Neural cell (in vitro differentiated cells): ENCODE results near the gene SPATA4. TPM values are rescaled to one million over a fixed set of nuclear protein-coding genes. Genes with fewer than 3 reads are reported as not detected.

Source experiments
- H2AFZ ChIP-seq: fragments of 200-600, 300-800 bp; sonication (generic), shearing (Covaris generic); 2 replicates; pipeline ENCODE4 v1.6.0; 2014; ENCODE audit warnings: low read depth, mild to moderate bottlenecking, antibody characterized with exemption, low read length, moderate library complexity
- H3F3A ChIP-seq: fragments of 200-600 bp; shearing (Covaris generic); 2 replicates; pipeline ENCODE4 v1.6.1; 2016; ENCODE audit warnings: mild to moderate bottlenecking, moderate library complexity, mixed read lengths, antibody characterized with exemption, low read length; ENCODE audit not compliant: insufficient read depth, poor library complexity, severe bottlenecking
- H3K27ac ChIP-seq: fragments of 200-600, 300-800 bp; sonication (generic), shearing (Covaris generic); 2 replicates; pipeline ENCODE4 v1.5.1; 2014; ENCODE audit warnings: mild to moderate bottlenecking, low read length, moderate library complexity
- H3K27me3 ChIP-seq: fragments of 300-800, 200-600 bp; sonication (generic), shearing (Covaris generic); 2 replicates; pipeline ENCODE4 v1.6.0; 2014; ENCODE audit warnings: mild to moderate bottlenecking, low read depth, low read length, moderate library complexity; ENCODE audit not compliant: insufficient read depth
- H3K36me3 ChIP-seq: fragments of 300-800, 200-600 bp; sonication (generic), shearing (Covaris generic); 2 replicates; pipeline ENCODE4 v1.5.1; 2014; ENCODE audit warnings: mild to moderate bottlenecking, antibody characterized with exemption, low read length, moderate library complexity; ENCODE audit not compliant: insufficient read depth
- H3K4me2 ChIP-seq: fragments of 300-800, 200-600 bp; sonication (generic), shearing (Covaris generic); 2 replicates; pipeline ENCODE4 v1.6.0; 2014; ENCODE audit warnings: mild to moderate bottlenecking, low read length
- H3K4me3 ChIP-seq: fragments of 300-800, 200-600 bp; sonication (generic), shearing (Covaris generic); 2 replicates; pipeline ENCODE4 v1.5.1; 2014; ENCODE audit warnings: mild to moderate bottlenecking, low read length, moderate library complexity
- H3K79me2 ChIP-seq: fragments of 200-600 bp; shearing (Covaris generic); replicated peaks from 2 replicates; pipeline ENCODE4 v1.6.0; 2014; ENCODE audit warnings: mild to moderate bottlenecking, low read length, moderate library complexity; ENCODE audit not compliant: insufficient read depth
- H3K9ac ChIP-seq: fragments of 300-800, 200-600 bp; sonication (generic), shearing (Covaris generic); 2 replicates; pipeline ENCODE4 v1.6.1; 2016; ENCODE audit warnings: mild to moderate bottlenecking, low read length, mixed read lengths
- H3K9me2 ChIP-seq: fragments of 200-600 bp; shearing (Covaris generic); 2 replicates; pipeline ENCODE4 v1.6.1; 2016; ENCODE audit warnings: mild to moderate bottlenecking, low read length, mixed read lengths; ENCODE audit not compliant: insufficient read depth
- H3K9me3 ChIP-seq: fragments of 200-600, 300-800 bp; sonication (generic), shearing (Covaris generic); 2 replicates; pipeline ENCODE4 v1.6.1; 2016; ENCODE audit warnings: mild to moderate bottlenecking, mixed run types, low read length, moderate library complexity, mixed read lengths
- H4K20me1 ChIP-seq: fragments of 200-600 bp; shearing (Covaris generic); 2 replicates; pipeline ENCODE4 v1.6.1; 2016; ENCODE audit warnings: mild to moderate bottlenecking, mixed run types; ENCODE audit not compliant: insufficient read depth
- EP300 ChIP-seq: fragments of 450-650 bp; conservative IDR thresholded peaks from 2 replicates; pipeline ENCODE4 v1.6.1; 2014; ENCODE audit warnings: antibody characterized with exemption, mild to moderate bottlenecking, moderate library complexity; ENCODE audit not compliant: poor library complexity, severe bottlenecking
- EZH2 ChIP-seq: fragments of 200-600, 300-800 bp; shearing (Covaris generic), sonication (generic); IDR thresholded peaks from 2 replicates; pipeline ENCODE4 v1.6.1; 2014; ENCODE audit warnings: antibody characterized with exemption, low read length, borderline replicate concordance, mild to moderate bottlenecking; ENCODE audit not compliant: insufficient read depth, poor library complexity, severe bottlenecking
- MXI1 ChIP-seq: fragments of 450-650 bp; conservative IDR thresholded peaks from 2 replicates; pipeline ENCODE4 v1.6.1; 2014; ENCODE audit warnings: antibody characterized with exemption, mild to moderate bottlenecking; ENCODE audit not compliant: poor library complexity, severe bottlenecking
- POLR2AphosphoS5 ChIP-seq: IDR thresholded peaks from 2 replicates; pipeline ENCODE4 v1.6.1; 2012
- RAD21 ChIP-seq: fragments of 450-650 bp; conservative IDR thresholded peaks from 2 replicates; pipeline ENCODE4 v1.6.1; 2014; ENCODE audit warnings: antibody characterized with exemption, mild to moderate bottlenecking, moderate library complexity
- REST ChIP-seq: IDR thresholded peaks from 2 replicates; pipeline ENCODE4 v1.6.1; 2012; ENCODE audit warnings: borderline replicate concordance
- SMC3 ChIP-seq: fragments of 450-650 bp; conservative IDR thresholded peaks from 2 replicates; pipeline ENCODE4 v1.6.1; 2014; ENCODE audit warnings: antibody characterized with exemption, mild to moderate bottlenecking, moderate library complexity; ENCODE audit not compliant: poor library complexity
- TAF1 ChIP-seq: IDR thresholded peaks from 2 replicates; pipeline ENCODE4 v1.6.1; 2012; ENCODE audit warnings: low read depth
- polyA plus RNA-seq: library from polyadenylated mRNA; depleted of rRNA; stranded (reverse); fragments of >200 nt; gene quantifications from 2 replicates; pipeline ENCODE4 v1.2.3, GENCODE V29; 2014
- TF ChIP-seq, protein P1 (sequence below): fragments of 450-650 bp; IDR thresholded peaks from 2 replicates; pipeline ENCODE4 v1.5.1; 2014; ENCODE audit warnings: antibody characterized with exemption, mild to moderate bottlenecking, moderate library complexity; ENCODE audit not compliant: poor library complexity, severe bottlenecking

The SPATA4 gene
- polyA plus RNA-seq, 1 donor from 2014 or later = not detected

DNA sequence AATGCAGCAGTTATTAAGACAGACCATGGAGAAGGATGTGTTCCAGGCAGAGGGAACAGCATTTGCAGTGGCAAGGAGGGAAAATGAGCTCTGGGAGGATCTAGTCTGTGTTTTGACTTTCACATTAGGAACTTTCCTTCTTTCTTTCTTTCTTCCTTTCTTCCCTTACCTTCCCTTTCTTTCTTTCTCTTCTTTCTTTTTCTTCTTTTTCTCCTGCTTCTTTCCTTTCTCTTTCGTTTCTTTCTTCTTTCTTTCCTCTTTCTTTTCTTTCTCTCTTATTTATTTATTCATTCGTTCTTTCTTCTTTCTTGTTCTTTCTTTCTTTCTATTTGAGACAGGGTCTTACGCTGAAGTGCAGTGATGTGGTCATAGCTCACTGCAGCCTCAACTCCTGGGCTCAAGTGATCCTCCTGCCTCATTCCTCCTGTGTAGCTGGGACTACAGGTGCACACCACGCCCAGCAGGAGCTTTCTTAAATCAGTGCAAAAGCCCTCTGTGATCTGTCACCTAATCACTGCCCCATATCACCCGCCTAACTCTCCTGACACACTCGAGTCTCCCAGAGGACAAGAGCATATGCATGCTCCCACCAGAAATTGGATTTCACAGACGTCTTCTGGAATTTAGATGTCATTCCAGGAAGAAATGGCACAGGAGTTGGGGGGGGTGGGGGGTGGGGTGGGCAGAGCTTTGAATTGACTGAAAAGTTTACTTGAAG, 15.4 kb upstream of the SPATA4 start:
- H4K20me1 ChIP-seq = no peaks in the 10 kb centered on the region
- no peak overlapping the region for H3K4me2 ChIP-seq
- H3K9ac ChIP-seq = no peak overlapping the region
- no peaks in the 10 kb centered on the region for H3K27me3 ChIP-seq
- TF ChIP-seq SMC3 (no peak), RAD21 (no peak), TAF1 (no peak), REST (no peak)
- no peak overlapping the region for H3K27ac ChIP-seq
- H3K9me3 ChIP-seq = no peaks in the 10 kb centered on the region
- no peak overlapping the region for H3K4me3 ChIP-seq
- H3F3A ChIP-seq = no peaks in the 10 kb centered on the region
- no peaks in the 10 kb centered on the region for H3K36me3 ChIP-seq
- no peaks in the 10 kb centered on the region for H3K79me2 ChIP-seq
- no peaks in the 10 kb centered on the region for H3K9me2 ChIP-seq
- H2AFZ ChIP-seq = no peak overlapping the region

GRCh38 chr4:176210101-176210500, 14.7 kb upstream of the SPATA4 start:
- H3K9me2 ChIP-seq = no peaks in the 10 kb centered on the region
- no peaks in the 10 kb centered on the region for H3F3A ChIP-seq
- H3K79me2 ChIP-seq = no peaks in the 10 kb centered on the region
- TF ChIP-seq EP300 (no peak), EZH2 (no peak), TAF1 (no peak), REST (no peak), RAD21 (no peak), SMC3 (no peak), MXI1 (no peak), POLR2AphosphoS5 (no peak)
- TF ChIP-seq, protein P1, sequence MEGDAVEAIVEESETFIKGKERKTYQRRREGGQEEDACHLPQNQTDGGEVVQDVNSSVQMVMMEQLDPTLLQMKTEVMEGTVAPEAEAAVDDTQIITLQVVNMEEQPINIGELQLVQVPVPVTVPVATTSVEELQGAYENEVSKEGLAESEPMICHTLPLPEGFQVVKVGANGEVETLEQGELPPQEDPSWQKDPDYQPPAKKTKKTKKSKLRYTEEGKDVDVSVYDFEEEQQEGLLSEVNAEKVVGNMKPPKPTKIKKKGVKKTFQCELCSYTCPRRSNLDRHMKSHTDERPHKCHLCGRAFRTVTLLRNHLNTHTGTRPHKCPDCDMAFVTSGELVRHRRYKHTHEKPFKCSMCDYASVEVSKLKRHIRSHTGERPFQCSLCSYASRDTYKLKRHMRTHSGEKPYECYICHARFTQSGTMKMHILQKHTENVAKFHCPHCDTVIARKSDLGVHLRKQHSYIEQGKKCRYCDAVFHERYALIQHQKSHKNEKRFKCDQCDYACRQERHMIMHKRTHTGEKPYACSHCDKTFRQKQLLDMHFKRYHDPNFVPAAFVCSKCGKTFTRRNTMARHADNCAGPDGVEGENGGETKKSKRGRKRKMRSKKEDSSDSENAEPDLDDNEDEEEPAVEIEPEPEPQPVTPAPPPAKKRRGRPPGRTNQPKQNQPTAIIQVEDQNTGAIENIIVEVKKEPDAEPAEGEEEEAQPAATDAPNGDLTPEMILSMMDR = no peak
- no peaks in the 10 kb centered on the region for H3K27me3 ChIP-seq
- no peak overlapping the region for H3K9ac ChIP-seq
- H3K4me3 ChIP-seq = no peak overlapping the region
- no peaks in the 10 kb centered on the region for H3K36me3 ChIP-seq
- no peaks in the 10 kb centered on the region for H4K20me1 ChIP-seq
- no peak overlapping the region for H2AFZ ChIP-seq
- no peak overlapping the region for H3K27ac ChIP-seq
- H3K4me2 ChIP-seq = no peak overlapping the region
- H3K9me3 ChIP-seq = no peaks in the 10 kb centered on the region
